ENCODE results near the gene PGA5. TPM values are rescaled to one million over a fixed set of nuclear protein-coding genes. Genes with fewer than 3 reads are reported as not detected.
"Not testable (repeated sequence)": the region's sequence is repeated elsewhere in the genome, so short reads cannot be mapped to it uniquely, and the experiment has no call there.

PGA5 gene
- total RNA-seq, 2 experiments from 2014 or later, result not detected

- H3K9me3 Mint-ChIP-seq; DNase-seq; H3K4me1 Mint-ChIP-seq (ENCODE audit: low read depth); H3K27me3 Mint-ChIP-seq; H3K27ac Mint-ChIP-seq; H3K4me3 Mint-ChIP-seq; H3K36me3 Mint-ChIP-seq; intact Hi-C loops (cut with micrococcal nuclease); CTCF ChIA-PET; POLR2A ChIA-PET: not testable (repeated sequence)
Measured at GRCh38 chr11:61207636-61208310, 33.2 kb upstream of the PGA5 start.

GRCh38 chr11:61210629-61211028, 30.3 kb upstream of the PGA5 start:
- H3K27ac Mint-ChIP-seq; CTCF ChIA-PET; DNase-seq; H3K4me3 Mint-ChIP-seq; H3K27me3 Mint-ChIP-seq; H3K9me3 Mint-ChIP-seq; POLR2A ChIA-PET; H3K36me3 Mint-ChIP-seq; intact Hi-C loops (cut with micrococcal nuclease); H3K4me1 Mint-ChIP-seq (ENCODE audit: low read depth): not testable (repeated sequence)

GRCh38 chr11:61211327-61211952, 29.5 kb upstream of the PGA5 start:
- POLR2A ChIA-PET, CTCF ChIA-PET, H3K27ac Mint-ChIP-seq: not testable (repeated sequence)

GRCh38 chr11:61212202-61212601, 28.8 kb upstream of the PGA5 start:
- DNase-seq; H3K27ac Mint-ChIP-seq; H3K27me3 Mint-ChIP-seq; POLR2A ChIA-PET; H3K4me1 Mint-ChIP-seq (ENCODE audit: low read depth); intact Hi-C loops (cut with micrococcal nuclease); H3K36me3 Mint-ChIP-seq; H3K9me3 Mint-ChIP-seq; H3K4me3 Mint-ChIP-seq; CTCF ChIA-PET: not testable (repeated sequence)

More at GRCh38 chr11:61211327-61211952, 29.5 kb upstream of the PGA5 start:
- H3K4me1 Mint-ChIP-seq (ENCODE audit: low read depth); intact Hi-C loops (cut with micrococcal nuclease); DNase-seq; H3K9me3 Mint-ChIP-seq; H3K36me3 Mint-ChIP-seq; H3K27me3 Mint-ChIP-seq; H3K4me3 Mint-ChIP-seq: not testable (repeated sequence)

GRCh38 chr11:61213711-61214324, 27.2 kb upstream of the PGA5 start:
- H3K27ac Mint-ChIP-seq; H3K36me3 Mint-ChIP-seq; CTCF ChIA-PET; intact Hi-C loops (cut with micrococcal nuclease); POLR2A ChIA-PET; DNase-seq; H3K9me3 Mint-ChIP-seq; H3K4me1 Mint-ChIP-seq (ENCODE audit: low read depth); H3K27me3 Mint-ChIP-seq; H3K4me3 Mint-ChIP-seq: not testable (repeated sequence)

- H3K9me3 Mint-ChIP-seq; H3K36me3 Mint-ChIP-seq; CTCF ChIA-PET; POLR2A ChIA-PET; H3K27me3 Mint-ChIP-seq; H3K27ac Mint-ChIP-seq; H3K4me1 Mint-ChIP-seq (ENCODE audit: low read depth); intact Hi-C loops (cut with micrococcal nuclease); DNase-seq; H3K4me3 Mint-ChIP-seq: not testable (repeated sequence)
Measured at GRCh38 chr11:61218306-61218705, 22.7 kb upstream of the PGA5 start.

GRCh38 chr11:61219016-61219415, 22.0 kb upstream of the PGA5 start:
- POLR2A ChIA-PET; DNase-seq; H3K9me3 Mint-ChIP-seq; CTCF ChIA-PET; H3K36me3 Mint-ChIP-seq; H3K4me3 Mint-ChIP-seq; H3K4me1 Mint-ChIP-seq (ENCODE audit: low read depth); H3K27ac Mint-ChIP-seq; H3K27me3 Mint-ChIP-seq; intact Hi-C loops (cut with micrococcal nuclease): not testable (repeated sequence)

GRCh38 chr11:61222047-61222446, 18.9 kb upstream of the PGA5 start, which contains the start of gene PGA4:
TSS of gene PGA4 (plus strand) at chr11:61222347. CDS start at chr11:61222401, 54 bp downstream.
- POLR2A ChIA-PET; intact Hi-C loops (cut with micrococcal nuclease); H3K4me1 Mint-ChIP-seq (ENCODE audit: low read depth); DNase-seq; H3K4me3 Mint-ChIP-seq; H3K9me3 Mint-ChIP-seq; CTCF ChIA-PET; H3K27ac Mint-ChIP-seq; H3K27me3 Mint-ChIP-seq; H3K36me3 Mint-ChIP-seq: not testable (repeated sequence)

- DNase-seq; H3K27ac Mint-ChIP-seq; H3K36me3 Mint-ChIP-seq; intact Hi-C loops (cut with micrococcal nuclease); H3K9me3 Mint-ChIP-seq; H3K4me1 Mint-ChIP-seq (ENCODE audit: low read depth); POLR2A ChIA-PET; H3K27me3 Mint-ChIP-seq; CTCF ChIA-PET; H3K4me3 Mint-ChIP-seq: not testable (repeated sequence)
Measured at GRCh38 chr11:61222692-61223091, 18.3 kb upstream of the PGA5 start.

GRCh38 chr11:61226457-61227137, 14.4 kb upstream of the PGA5 start:
- POLR2A ChIA-PET; CTCF ChIA-PET; H3K4me3 Mint-ChIP-seq; intact Hi-C loops (cut with micrococcal nuclease); H3K9me3 Mint-ChIP-seq; H3K27ac Mint-ChIP-seq; DNase-seq; H3K27me3 Mint-ChIP-seq; H3K4me1 Mint-ChIP-seq (ENCODE audit: low read depth); H3K36me3 Mint-ChIP-seq: not testable (repeated sequence)

GRCh38 chr11:61229458-61229857, 11.5 kb upstream of the PGA5 start:
- CTCF ChIA-PET, H3K9me3 Mint-ChIP-seq, POLR2A ChIA-PET: not testable (repeated sequence)

GRCh38 chr11:61231033-61231432, 9.9 kb upstream of the PGA5 start:
- POLR2A ChIA-PET, H3K36me3 Mint-ChIP-seq, H3K27me3 Mint-ChIP-seq: not testable (repeated sequence)

More at GRCh38 chr11:61229458-61229857, 11.5 kb upstream of the PGA5 start:
- H3K36me3 Mint-ChIP-seq; H3K27me3 Mint-ChIP-seq; H3K4me1 Mint-ChIP-seq (ENCODE audit: low read depth); H3K4me3 Mint-ChIP-seq; H3K27ac Mint-ChIP-seq; intact Hi-C loops (cut with micrococcal nuclease); DNase-seq: not testable (repeated sequence)

More at GRCh38 chr11:61231033-61231432, 9.9 kb upstream of the PGA5 start:
- H3K9me3 Mint-ChIP-seq; intact Hi-C loops (cut with micrococcal nuclease); H3K27ac Mint-ChIP-seq; H3K4me1 Mint-ChIP-seq (ENCODE audit: low read depth); DNase-seq; CTCF ChIA-PET; H3K4me3 Mint-ChIP-seq: not testable (repeated sequence)
